ENCODE data around the gene CTR9.

The CTR9 gene

GRCh38 chr11:10762913-10763421 is 11.9 kb downstream of the CTR9 start:
- Histone ChIP-seq H2AFZ (ENCODE audit: low read length) (no peak overlapping the region), H3K79me2 (ENCODE audit: insufficient read depth, low read length) (no peaks in the 10 kb centered on the region), H3K4me2 (ENCODE audit: low read length) (no peak overlapping the region), H4K20me1 (ENCODE audit: insufficient read depth, low read length) (no peaks in the 10 kb centered on the region), H3K27ac (ENCODE audit: low read depth, low read length, poor library complexity, severe bottlenecking) (no peak overlapping the region), H3K9me3 (ENCODE audit: low read length) (no peaks in the 10 kb centered on the region), H3K9ac (ENCODE audit: low read length) (no peak overlapping the region), H3F3A (ENCODE audit: insufficient read depth, low read length) (no peaks in the 10 kb centered on the region), H3K36me3 (ENCODE audit: insufficient read depth, low read length) (peaks cover 56% of the 10 kb centered on the region), H3K4me3 (ENCODE audit: low read depth, low read length, poor library complexity, severe bottlenecking) (no peak overlapping the region), H3K27me3 (ENCODE audit: insufficient read depth, low read length) (no peaks in the 10 kb centered on the region), H3K9me2 (ENCODE audit: low read depth, low read length) (no peaks in the 10 kb centered on the region), H3K4me1 (ENCODE audit: insufficient read depth, low read length, severe bottlenecking) (no peaks in the 10 kb centered on the region)
- TF ChIP-seq EZH2 (IDR thresholded peaks at IDR 0.05; ENCODE audit: borderline replicate concordance, low read length) (no peak), CTCF (IDR thresholded peaks at IDR 0.05; ENCODE audit: low read length) (no peak)

- no peaks in the 10 kb centered on the region for H3K27me3 ChIP-seq (ENCODE audit: insufficient read depth, low read length)
- H3K4me1 ChIP-seq (ENCODE audit: insufficient read depth, low read length, severe bottlenecking), result no peaks in the 10 kb centered on the region
- no peak for TF ChIP-seq EZH2 (IDR thresholded peaks at IDR 0.05; ENCODE audit: borderline replicate concordance, low read length)
- no peak for TF ChIP-seq CTCF (IDR thresholded peaks at IDR 0.05; ENCODE audit: low read length)
- H3K27ac ChIP-seq (ENCODE audit: low read depth, low read length, poor library complexity, severe bottlenecking), result no peak overlapping the region
- no peaks in the 10 kb centered on the region for H3K79me2 ChIP-seq (ENCODE audit: insufficient read depth, low read length)
- H3F3A ChIP-seq (ENCODE audit: insufficient read depth, low read length), result no peaks in the 10 kb centered on the region
- H3K36me3 ChIP-seq (ENCODE audit: insufficient read depth, low read length), result peaks cover 49% of the 10 kb centered on the region
- no peaks in the 10 kb centered on the region for H4K20me1 ChIP-seq (ENCODE audit: insufficient read depth, low read length)
- no peaks in the 10 kb centered on the region for H3K9me3 ChIP-seq (ENCODE audit: low read length)
- H3K9ac ChIP-seq (ENCODE audit: low read length), result no peak overlapping the region
- H2AFZ ChIP-seq (ENCODE audit: low read length), result no peak overlapping the region
- no peaks in the 10 kb centered on the region for H3K9me2 ChIP-seq (ENCODE audit: low read depth, low read length)
- no peak overlapping the region for H3K4me2 ChIP-seq (ENCODE audit: low read length)
- no peak overlapping the region for H3K4me3 ChIP-seq (ENCODE audit: low read depth, low read length, poor library complexity, severe bottlenecking)
Measured at GRCh38 chr11:10763766-10764165, 12.7 kb downstream of the CTR9 start.

GRCh38 chr11:10764412-10764811 is 13.4 kb downstream of the CTR9 start:
- no peak overlapping the region for H3K9ac ChIP-seq (ENCODE audit: low read length)
- peaks cover 50% of the 10 kb centered on the region for H3K36me3 ChIP-seq (ENCODE audit: insufficient read depth, low read length)
- H3K27ac ChIP-seq (ENCODE audit: low read depth, low read length, poor library complexity, severe bottlenecking), result no peak overlapping the region
- TF ChIP-seq EZH2 (IDR thresholded peaks at IDR 0.05; ENCODE audit: borderline replicate concordance, low read length) (no peak), CTCF (IDR thresholded peaks at IDR 0.05; ENCODE audit: low read length) (no peak)
- H3K9me3 ChIP-seq (ENCODE audit: low read length), result no peaks in the 10 kb centered on the region
- H3K9me2 ChIP-seq (ENCODE audit: low read depth, low read length), result no peaks in the 10 kb centered on the region
- H2AFZ ChIP-seq (ENCODE audit: low read length), result no peak overlapping the region
- H3F3A ChIP-seq (ENCODE audit: insufficient read depth, low read length), result no peaks in the 10 kb centered on the region
- no peaks in the 10 kb centered on the region for H3K27me3 ChIP-seq (ENCODE audit: insufficient read depth, low read length)
- H3K4me2 ChIP-seq (ENCODE audit: low read length), result no peak overlapping the region
- no peaks in the 10 kb centered on the region for H3K4me1 ChIP-seq (ENCODE audit: insufficient read depth, low read length, severe bottlenecking)
- no peak overlapping the region for H3K4me3 ChIP-seq (ENCODE audit: low read depth, low read length, poor library complexity, severe bottlenecking)
- H4K20me1 ChIP-seq (ENCODE audit: insufficient read depth, low read length), result no peaks in the 10 kb centered on the region
- H3K79me2 ChIP-seq (ENCODE audit: insufficient read depth, low read length), result no peaks in the 10 kb centered on the region

Measured in OCI-LY1 (cell line).